ENCODE data around the gene DCN.

GRCh38 chr12:91138337-91138920, 44.2 kb downstream of the DCN start:
- TF ChIP-seq POLR2A (IDR thresholded peaks at IDR 0.05): no peak
- no peak for TF ChIP-seq CTCF (IDR thresholded peaks at IDR 0.05)
